WTC11 (cell line): ENCODE data around the gene CCNYL1.

Experiments
- ATF2 ChIP-seq: sonication (generic); formaldehyde crosslinking; IDR thresholded peaks from 2 replicates; pipeline ENCODE4 v1.8.1; 2022; ENCODE audit warnings: low read depth, missing genetic modification reagents, borderline replicate concordance
- CTCF ChIP-seq: fragments of 200-600 bp; IDR thresholded peaks from 2 replicates; pipeline ENCODE4 v1.8.0; 2022; ENCODE audit warnings: antibody characterized with exemption
- ESRRA ChIP-seq: sonication (generic); formaldehyde crosslinking; IDR thresholded peaks from 2 replicates; pipeline ENCODE4 v1.8.1; 2022; ENCODE audit warnings: mild to moderate bottlenecking, missing genetic modification reagents, borderline replicate concordance
- JUN ChIP-seq: sonication (generic); formaldehyde crosslinking; IDR thresholded peaks from 2 replicates; pipeline ENCODE4 v1.8.0; 2023; ENCODE audit warnings: mild to moderate bottlenecking, missing genetic modification reagents
- MAX ChIP-seq: sonication (generic); formaldehyde crosslinking; IDR thresholded peaks from 2 replicates; pipeline ENCODE4 v1.8.0; 2022; ENCODE audit warnings: mild to moderate bottlenecking, missing genetic modification reagents
- MXD4 ChIP-seq: fragments of 250-450 bp; sonication (Bioruptor Pico); IDR thresholded peaks from 2 replicates; pipeline ENCODE4 v1.8.0; 2021; ENCODE audit warnings: mild to moderate bottlenecking, moderate library complexity, borderline replicate concordance
- ZBTB21 ChIP-seq: sonication (generic); formaldehyde crosslinking; IDR thresholded peaks from 2 replicates; pipeline ENCODE4 v1.8.1; 2023; ENCODE audit warnings: mild to moderate bottlenecking, missing genetic modification reagents, borderline replicate concordance
- ZNF138 ChIP-seq: sonication (generic); formaldehyde crosslinking; conservative IDR thresholded peaks from 2 replicates; pipeline ENCODE4 v1.8.1; 2022; ENCODE audit warnings: mild to moderate bottlenecking, moderate library complexity, missing genetic modification reagents
- TF ChIP-seq, protein P1 (sequence below): sonication (generic); formaldehyde crosslinking; IDR thresholded peaks from 2 replicates; pipeline ENCODE4 v1.8.0; 2023; ENCODE audit warnings: missing genetic modification reagents, mild to moderate bottlenecking, borderline replicate concordance
- TF ChIP-seq, protein P2 (sequence below): sonication (generic); formaldehyde crosslinking; IDR thresholded peaks from 2 replicates; pipeline ENCODE4 v1.8.1; 2023; ENCODE audit warnings: mild to moderate bottlenecking, missing genetic modification reagents
- TF ChIP-seq, protein P3 (sequence below): sonication (generic); formaldehyde crosslinking; IDR thresholded peaks from 2 replicates; pipeline ENCODE4 v1.8.1; 2022; ENCODE audit warnings: low read depth, mild to moderate bottlenecking, moderate library complexity, missing genetic modification reagents, borderline replicate concordance

DNA sequence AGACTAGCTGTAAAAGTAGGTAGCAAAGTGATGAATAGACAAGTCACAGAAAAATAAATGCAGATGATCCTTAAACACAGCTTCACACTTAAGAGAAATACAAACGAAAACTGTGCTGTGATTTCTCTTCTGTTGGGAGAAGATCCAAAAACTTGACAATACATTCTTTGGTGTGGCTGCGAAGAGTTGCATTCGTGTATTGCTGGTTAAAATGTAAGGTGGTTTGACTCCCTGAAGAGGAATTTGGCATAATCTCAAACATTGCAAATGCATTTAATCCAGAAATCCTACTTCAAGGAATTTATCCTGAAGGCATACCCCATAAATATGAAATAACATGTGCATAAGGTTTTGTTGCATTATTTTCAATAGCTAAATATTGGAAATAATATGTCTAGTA is 7.1 kb downstream of the CCNYL1 start:
- TF ChIP-seq CTCF (no peak), MXD4 (CRISPR knock-in tag) (no peak), JUN (no peak), ZBTB21 (no peak), ESRRA (CRISPR knock-in tag) (no peak), ZNF138 (no peak), MAX (CRISPR knock-in tag) (no peak), ATF2 (no peak)
- TF ChIP-seq, protein P1, sequence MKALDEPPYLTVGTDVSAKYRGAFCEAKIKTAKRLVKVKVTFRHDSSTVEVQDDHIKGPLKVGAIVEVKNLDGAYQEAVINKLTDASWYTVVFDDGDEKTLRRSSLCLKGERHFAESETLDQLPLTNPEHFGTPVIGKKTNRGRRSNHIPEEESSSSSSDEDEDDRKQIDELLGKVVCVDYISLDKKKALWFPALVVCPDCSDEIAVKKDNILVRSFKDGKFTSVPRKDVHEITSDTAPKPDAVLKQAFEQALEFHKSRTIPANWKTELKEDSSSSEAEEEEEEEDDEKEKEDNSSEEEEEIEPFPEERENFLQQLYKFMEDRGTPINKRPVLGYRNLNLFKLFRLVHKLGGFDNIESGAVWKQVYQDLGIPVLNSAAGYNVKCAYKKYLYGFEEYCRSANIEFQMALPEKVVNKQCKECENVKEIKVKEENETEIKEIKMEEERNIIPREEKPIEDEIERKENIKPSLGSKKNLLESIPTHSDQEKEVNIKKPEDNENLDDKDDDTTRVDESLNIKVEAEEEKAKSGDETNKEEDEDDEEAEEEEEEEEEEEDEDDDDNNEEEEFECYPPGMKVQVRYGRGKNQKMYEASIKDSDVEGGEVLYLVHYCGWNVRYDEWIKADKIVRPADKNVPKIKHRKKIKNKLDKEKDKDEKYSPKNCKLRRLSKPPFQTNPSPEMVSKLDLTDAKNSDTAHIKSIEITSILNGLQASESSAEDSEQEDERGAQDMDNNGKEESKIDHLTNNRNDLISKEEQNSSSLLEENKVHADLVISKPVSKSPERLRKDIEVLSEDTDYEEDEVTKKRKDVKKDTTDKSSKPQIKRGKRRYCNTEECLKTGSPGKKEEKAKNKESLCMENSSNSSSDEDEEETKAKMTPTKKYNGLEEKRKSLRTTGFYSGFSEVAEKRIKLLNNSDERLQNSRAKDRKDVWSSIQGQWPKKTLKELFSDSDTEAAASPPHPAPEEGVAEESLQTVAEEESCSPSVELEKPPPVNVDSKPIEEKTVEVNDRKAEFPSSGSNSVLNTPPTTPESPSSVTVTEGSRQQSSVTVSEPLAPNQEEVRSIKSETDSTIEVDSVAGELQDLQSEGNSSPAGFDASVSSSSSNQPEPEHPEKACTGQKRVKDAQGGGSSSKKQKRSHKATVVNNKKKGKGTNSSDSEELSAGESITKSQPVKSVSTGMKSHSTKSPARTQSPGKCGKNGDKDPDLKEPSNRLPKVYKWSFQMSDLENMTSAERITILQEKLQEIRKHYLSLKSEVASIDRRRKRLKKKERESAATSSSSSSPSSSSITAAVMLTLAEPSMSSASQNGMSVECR (CRISPR knock-in tag), result no peak
- TF ChIP-seq, protein P2, sequence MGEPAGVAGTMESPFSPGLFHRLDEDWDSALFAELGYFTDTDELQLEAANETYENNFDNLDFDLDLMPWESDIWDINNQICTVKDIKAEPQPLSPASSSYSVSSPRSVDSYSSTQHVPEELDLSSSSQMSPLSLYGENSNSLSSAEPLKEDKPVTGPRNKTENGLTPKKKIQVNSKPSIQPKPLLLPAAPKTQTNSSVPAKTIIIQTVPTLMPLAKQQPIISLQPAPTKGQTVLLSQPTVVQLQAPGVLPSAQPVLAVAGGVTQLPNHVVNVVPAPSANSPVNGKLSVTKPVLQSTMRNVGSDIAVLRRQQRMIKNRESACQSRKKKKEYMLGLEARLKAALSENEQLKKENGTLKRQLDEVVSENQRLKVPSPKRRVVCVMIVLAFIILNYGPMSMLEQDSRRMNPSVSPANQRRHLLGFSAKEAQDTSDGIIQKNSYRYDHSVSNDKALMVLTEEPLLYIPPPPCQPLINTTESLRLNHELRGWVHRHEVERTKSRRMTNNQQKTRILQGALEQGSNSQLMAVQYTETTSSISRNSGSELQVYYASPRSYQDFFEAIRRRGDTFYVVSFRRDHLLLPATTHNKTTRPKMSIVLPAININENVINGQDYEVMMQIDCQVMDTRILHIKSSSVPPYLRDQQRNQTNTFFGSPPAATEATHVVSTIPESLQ (CRISPR knock-in tag), result no peak
- TF ChIP-seq, protein P3, sequence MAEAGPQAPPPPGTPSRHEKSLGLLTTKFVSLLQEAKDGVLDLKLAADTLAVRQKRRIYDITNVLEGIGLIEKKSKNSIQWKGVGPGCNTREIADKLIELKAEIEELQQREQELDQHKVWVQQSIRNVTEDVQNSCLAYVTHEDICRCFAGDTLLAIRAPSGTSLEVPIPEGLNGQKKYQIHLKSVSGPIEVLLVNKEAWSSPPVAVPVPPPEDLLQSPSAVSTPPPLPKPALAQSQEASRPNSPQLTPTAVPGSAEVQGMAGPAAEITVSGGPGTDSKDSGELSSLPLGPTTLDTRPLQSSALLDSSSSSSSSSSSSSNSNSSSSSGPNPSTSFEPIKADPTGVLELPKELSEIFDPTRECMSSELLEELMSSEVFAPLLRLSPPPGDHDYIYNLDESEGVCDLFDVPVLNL (CRISPR knock-in tag), result no peak
